H7 (cell line): ENCODE data around the gene NFIC. TPM values are rescaled to one million over a fixed set of nuclear protein-coding genes. Genes with fewer than 3 reads are reported as not detected.
"Not testable (repeated sequence)": the region's sequence is repeated elsewhere in the genome, so short reads cannot be mapped to it uniquely, and the experiment has no call there.

Experiments used
- DNase-seq: peaks from one replicate; pipeline ENCODE4 v3.0.0; 2012
- H3K27me3 ChIP-seq: 2 replicates; pipeline ENCODE4 v1.6.0; 2011; ENCODE audit warnings: mild to moderate bottlenecking, low read length; ENCODE audit not compliant: control insufficient read depth, insufficient read depth
- H3K36me3 ChIP-seq: replicated peaks from 2 replicates; pipeline ENCODE4 v1.5.1; 2011; ENCODE audit warnings: low read length; ENCODE audit not compliant: control insufficient read depth, insufficient read depth
- H3K4me3 ChIP-seq: 2 replicates; pipeline ENCODE4 v1.5.1; 2011; ENCODE audit warnings: low read depth, mild to moderate bottlenecking, control low read depth, low read length, moderate library complexity; ENCODE audit not compliant: insufficient read depth
- total RNA-seq: library from RNA; depleted of rRNA; stranded (reverse); fragments of >200 nt; shearing (Covaris generic); gene quantifications from 2 replicates; pipeline ENCODE4 v1.2.3, GENCODE V29; 2014

Gene NFIC
- total RNA-seq, 1 experiment from 2014 or later, result 1.7 TPM

DNA sequence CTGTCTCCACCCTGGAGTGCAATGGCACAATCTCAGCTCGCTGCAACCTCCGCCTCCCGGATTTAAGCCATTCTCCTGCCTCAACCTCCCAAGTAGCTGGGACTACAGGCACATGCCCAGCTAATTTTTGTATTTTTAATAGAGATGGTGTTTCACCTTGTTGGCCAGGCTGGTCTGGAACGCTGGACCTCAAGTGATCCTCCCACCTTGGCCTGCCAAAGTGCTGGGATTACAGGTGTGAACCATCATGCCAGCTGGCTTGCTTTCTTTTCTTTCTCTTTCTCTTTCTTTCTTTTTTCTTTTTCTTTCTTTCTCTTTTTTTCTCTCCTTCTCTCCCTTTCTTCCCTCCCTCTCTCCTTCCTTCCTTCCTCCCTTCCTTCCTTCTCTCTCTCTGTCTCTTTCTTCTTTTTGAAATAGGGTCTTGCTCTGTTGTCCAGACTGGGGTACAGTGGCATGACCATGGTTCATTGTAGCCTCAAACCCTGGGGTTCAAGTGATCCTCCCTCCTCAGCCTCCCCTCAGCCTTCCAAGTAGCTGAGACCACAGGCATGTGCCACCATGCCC lies 33.3 kb upstream of the NFIC start:
- Histone ChIP-seq H3K36me3 (no peaks in the 10 kb centered on the region), H3K27me3 (no peaks in the 10 kb centered on the region; the same call in 1 of the 2 replicates), H3K4me3 (no peak overlapping the region)
- no peak for DNase-seq

GRCh38 chr19:3333662-3334061 lies 32.7 kb upstream of the NFIC start:
- no peaks in the 10 kb centered on the region for H3K36me3 ChIP-seq
- no peak overlapping the region for H3K4me3 ChIP-seq
- DNase-seq, result no peak
- no peaks in the 10 kb centered on the region; the same call in 1 of the 2 replicates for H3K27me3 ChIP-seq

- not testable (repeated sequence) for H3K36me3 ChIP-seq, H3K4me3 ChIP-seq, H3K27me3 ChIP-seq
- peak; percentile 19 for DNase-seq
Measured at GRCh38 chr19:3334749-3335430, 31.5 kb upstream of the NFIC start.

GRCh38 chr19:3335431-3336350 lies 30.7 kb upstream of the NFIC start:
- Histone ChIP-seq H3K27me3 (no peaks in the 10 kb centered on the region; the same call in 1 of the 2 replicates), H3K36me3 (no peaks in the 10 kb centered on the region), H3K4me3 (no peak overlapping the region)
- DNase-seq, result no peak

GRCh38 chr19:3336351-3336679 lies 30.1 kb upstream of the NFIC start:
- DNase-seq, result no peak
- Histone ChIP-seq H3K36me3 (no peaks in the 10 kb centered on the region), H3K27me3 (no peaks in the 10 kb centered on the region; the same call in 1 of the 2 replicates), H3K4me3 (no peak overlapping the region)

DNA sequence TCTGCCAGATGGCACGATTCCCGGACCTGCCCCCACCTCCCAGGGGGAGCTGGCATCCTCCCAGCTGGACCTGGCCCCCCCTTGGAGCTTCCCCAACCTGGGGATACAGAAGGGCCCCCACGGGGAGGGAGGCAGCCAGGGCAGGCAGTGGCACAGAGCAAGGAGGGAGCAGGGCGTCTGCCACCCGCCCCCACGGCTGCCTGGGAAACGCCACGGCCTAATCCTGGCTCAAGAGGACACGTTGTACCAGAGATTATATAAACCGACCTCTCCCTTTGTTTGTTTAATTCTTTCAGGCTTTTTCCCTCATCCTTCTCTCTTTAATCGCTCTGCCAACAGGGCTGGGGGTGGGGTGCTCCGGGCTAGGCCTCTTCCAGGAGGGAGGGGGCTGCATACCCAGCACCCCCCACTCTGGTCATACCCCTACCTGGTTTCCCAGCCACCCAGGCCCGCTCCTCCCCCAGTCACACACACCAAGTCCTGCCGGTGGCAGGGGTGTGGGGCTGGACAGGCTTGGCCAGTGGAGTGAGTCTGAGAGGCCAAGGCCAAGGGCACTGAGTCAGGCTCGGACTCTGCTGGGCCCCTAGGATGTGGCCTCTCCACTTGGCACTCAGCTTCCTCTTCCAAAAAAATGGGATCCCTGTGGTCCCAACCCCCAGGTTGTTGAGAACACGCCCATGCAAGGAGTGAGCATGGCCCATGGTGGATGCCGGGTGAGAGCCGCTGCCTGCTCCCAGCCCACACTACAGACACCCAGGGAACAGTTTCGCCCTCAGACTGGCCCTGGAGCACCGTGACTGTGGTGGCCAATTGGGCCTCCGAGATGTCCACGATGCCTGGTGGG lies 29.5 kb upstream of the NFIC start:
- no peaks in the 10 kb centered on the region for H3K36me3 ChIP-seq
- H3K27me3 ChIP-seq, result no peaks in the 10 kb centered on the region; the same call in 1 of the 2 replicates
- H3K4me3 ChIP-seq, result no peak overlapping the region
- peak; percentile 28 for DNase-seq

DNA sequence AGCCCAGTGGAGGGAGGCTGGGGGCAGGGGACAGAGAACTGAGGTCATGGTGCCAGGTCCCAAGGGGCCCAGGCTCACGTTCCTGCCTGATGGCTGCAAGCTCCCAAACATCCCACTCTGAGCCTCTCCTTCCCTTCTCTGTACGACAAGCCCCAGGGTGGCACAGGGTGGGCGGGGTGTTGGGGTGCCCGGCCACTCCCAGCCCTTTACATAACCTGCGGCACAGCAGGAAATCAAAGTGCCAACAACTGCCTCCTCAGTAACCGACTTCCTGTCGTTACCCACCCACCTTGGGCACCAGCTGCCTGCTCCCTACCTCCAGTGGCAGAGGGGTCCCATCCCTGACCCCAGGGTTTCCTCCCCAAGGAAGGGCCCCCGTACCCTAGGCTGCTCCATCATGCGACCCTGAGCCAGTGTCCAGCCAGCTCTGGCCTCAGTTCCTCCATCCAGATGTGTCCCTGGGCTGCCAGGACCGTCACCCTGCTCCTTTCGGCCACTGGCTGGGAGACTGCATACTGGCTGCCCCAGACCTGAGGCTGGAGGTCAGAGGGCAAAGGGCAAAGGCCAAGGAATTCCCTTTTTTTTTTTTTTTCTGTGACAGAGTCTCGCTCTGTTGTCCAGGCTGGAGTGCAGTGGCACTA lies 27.7 kb upstream of the NFIC start:
- no peaks in the 10 kb centered on the region for H3K36me3 ChIP-seq
- no peak for DNase-seq
- no peaks in the 10 kb centered on the region for H3K27me3 ChIP-seq
- no peak overlapping the region for H3K4me3 ChIP-seq

DNA sequence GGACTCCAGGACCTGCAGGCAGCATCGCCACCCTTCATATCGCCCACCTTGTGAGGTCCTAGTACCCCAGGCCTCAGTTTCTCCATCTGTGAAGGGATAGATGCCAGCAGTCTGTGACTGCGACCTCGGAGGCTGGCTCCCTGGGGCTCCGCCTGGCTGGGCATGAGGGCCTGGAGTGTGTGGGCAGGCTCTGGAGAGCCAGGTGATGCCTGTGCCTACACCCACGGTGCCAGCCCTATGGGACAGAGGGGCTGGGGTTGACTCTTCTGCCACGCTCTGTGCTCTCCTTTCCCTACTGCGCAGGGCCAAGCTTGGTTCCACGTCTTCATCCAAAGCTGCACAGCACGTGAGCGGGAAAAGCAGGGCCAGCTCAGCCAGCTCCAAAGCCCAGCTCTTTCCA lies 26.0 kb upstream of the NFIC start:
- Histone ChIP-seq H3K27me3 (no peaks in the 10 kb centered on the region), H3K4me3 (no peak overlapping the region), H3K36me3 (no peaks in the 10 kb centered on the region)
- DNase-seq, result no peak

DNA sequence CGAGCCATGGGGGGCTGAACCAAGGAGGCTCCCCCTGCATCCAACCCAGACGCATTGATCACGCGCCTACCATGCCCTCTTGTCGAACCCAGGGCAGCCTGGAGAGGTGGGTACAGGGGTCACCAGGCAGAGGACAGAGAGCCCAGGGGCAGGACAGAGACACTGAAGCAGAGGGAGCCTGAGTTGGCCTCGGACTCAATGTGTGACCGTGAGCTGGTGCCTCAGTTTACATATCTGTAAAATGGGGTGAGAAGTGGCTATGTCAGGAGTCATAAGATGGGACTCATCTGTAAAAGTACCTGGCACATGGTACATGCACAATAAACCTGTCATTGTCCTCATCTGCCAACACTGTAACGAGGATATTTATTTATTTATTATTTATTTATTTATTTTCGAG lies 24.1 kb upstream of the NFIC start:
- H3K36me3 ChIP-seq, result no peaks in the 10 kb centered on the region
- H3K27me3 ChIP-seq, result no peaks in the 10 kb centered on the region
- H3K4me3 ChIP-seq, result no peak overlapping the region
- peak; percentile 9 for DNase-seq

GRCh38 chr19:3342962-3343361 lies 23.4 kb upstream of the NFIC start:
- H3K27me3 ChIP-seq, H3K36me3 ChIP-seq, H3K4me3 ChIP-seq, DNase-seq: not testable (repeated sequence)

- peak; percentile 94 for DNase-seq
- Histone ChIP-seq H3K36me3 (no peaks in the 10 kb centered on the region), H3K4me3 (no peak overlapping the region), H3K27me3 (no peaks in the 10 kb centered on the region)
Measured at GRCh38 chr19:3343619-3344502, 22.5 kb upstream of the NFIC start.

DNA sequence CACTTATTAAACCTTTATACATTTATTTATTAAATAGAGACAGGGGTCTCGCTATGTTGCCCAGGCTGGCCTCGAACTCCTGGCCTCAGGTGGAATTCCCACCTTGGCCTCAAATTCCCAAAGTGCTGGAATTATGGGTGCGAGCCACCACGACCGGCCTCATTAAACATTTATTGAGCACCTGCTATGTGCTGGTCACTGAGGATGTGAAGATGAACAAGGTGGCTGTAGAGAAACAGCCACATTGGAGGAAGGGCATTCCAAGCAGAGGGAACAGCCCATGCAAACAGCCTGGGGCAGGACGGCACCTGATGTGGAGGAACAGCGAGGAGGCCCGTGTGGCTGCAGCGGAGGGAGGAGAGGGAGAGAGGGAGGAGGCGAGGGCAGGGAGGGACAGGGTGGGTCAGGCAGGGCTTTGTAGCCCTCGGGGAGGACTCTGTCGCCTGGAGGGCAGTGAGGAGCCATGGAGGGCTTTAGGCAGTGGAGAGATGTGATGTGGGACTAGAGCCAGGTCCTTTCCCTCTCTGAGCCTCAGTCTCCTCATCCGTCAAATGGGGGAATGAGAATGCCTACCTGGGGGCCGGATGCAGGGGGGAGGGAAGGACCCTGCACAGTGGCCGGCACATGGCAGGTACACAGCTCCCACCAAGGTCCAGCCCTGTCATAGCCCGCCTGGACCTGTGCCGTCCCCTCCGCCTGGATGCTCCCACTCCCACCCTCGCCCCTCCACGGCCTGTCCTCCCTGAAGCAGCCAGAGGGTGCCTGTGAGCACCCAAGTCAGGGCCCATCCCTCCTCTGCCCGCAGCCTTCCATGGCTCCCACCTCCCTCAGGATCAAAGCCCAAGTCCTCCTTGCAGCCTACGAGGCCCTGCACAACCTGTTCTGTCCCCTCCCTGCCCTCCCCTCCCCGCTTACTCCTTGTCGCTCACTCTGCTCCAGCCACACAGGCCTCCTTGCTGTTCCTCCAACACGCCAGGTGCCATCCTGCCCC lies 21.5 kb upstream of the NFIC start:
- Histone ChIP-seq H3K4me3 (no peak overlapping the region), H3K27me3 (no peaks in the 10 kb centered on the region), H3K36me3 (no peaks in the 10 kb centered on the region)
- peak; percentile 47 for DNase-seq
